Globus pallidus (tissue), 1 donor: ENCODE measurements around the gene POMGNT1.
"Not testable (repeated sequence)": the region's sequence is repeated elsewhere in the genome, so short reads cannot be mapped to it uniquely, and the experiment has no call there.

Source experiments
- DNase-seq: peaks from one replicate; pipeline ENCODE4 v3.0.0-alpha.2; 2015; ENCODE audit warnings: low spot score

POMGNT1 gene

GRCh38 chr1:46197964-46198811 is at the start of gene POMGNT1:
Gene POMGNT1 (minus strand): TSS chr1:46198434. CDS start chr1:46197821, 613 bp downstream.
- DNase-seq, result peak; percentile 75

GRCh38 chr1:46247436-46248121 is 49.3 kb upstream of the POMGNT1 start, which contains the start of gene RAD54L:
Gene RAD54L (plus strand): TSS chr1:46247763. CDS start chr1:46248406, 643 bp downstream.
- peak; percentile 98 for DNase-seq

GRCh38 chr1:46246548-46247435 is 48.6 kb upstream of the POMGNT1 start:
- DNase-seq, result no peak

- not testable (repeated sequence) for DNase-seq
Measured at GRCh38 chr1:46246136-46246535, 47.9 kb upstream of the POMGNT1 start.

GRCh38 chr1:46244656-46245371 is 46.6 kb upstream of the POMGNT1 start:
- no peak for DNase-seq

DNA sequence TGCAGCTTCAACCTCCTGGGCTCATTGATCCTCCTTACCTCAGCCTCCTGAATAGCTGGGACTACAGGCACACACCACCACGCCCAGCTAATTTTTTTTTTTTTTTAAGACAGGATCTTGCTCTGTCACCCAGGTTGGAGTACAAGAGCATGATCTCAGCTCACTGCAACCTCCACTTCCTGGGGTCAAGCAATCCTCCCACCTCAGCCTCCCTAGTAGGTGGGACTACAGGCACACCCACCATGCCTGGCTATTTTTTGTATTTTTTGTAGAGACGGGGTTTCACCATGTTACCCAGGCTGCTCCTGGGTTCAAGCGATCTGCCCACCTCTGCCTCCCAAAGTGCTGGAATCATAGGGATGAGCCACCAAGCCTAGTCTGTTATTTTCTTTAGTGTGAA is 45.6 kb upstream of the POMGNT1 start:
- not testable (repeated sequence) for DNase-seq

DNA sequence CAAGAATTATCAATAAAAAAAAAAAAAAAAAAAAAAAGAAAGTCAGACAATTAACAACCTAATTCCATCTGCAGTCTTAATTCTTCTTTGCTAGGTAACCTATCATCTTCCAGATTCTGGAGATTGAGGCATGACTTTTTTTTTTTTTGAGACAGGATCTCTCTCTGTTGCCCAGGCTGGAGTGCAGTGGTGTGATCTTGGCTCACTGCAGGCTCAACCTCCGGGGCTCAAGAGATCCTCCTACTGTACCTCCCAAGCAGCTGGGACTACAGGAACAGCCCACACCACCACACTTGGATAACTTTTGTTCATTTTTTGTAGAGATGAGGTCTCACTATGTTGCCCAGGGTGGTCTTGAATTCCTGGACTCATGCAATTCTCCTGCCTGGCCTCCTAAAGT is 44.7 kb upstream of the POMGNT1 start:
- DNase-seq, result no peak

- DNase-seq, result not testable (repeated sequence)
Measured at GRCh38 chr1:46241733-46242132, 43.5 kb upstream of the POMGNT1 start.

GRCh38 chr1:46238865-46239264 is 40.6 kb upstream of the POMGNT1 start:
- not testable (repeated sequence) for DNase-seq

GRCh38 chr1:46236882-46237281 is 38.6 kb upstream of the POMGNT1 start:
- DNase-seq, result no peak

DNA sequence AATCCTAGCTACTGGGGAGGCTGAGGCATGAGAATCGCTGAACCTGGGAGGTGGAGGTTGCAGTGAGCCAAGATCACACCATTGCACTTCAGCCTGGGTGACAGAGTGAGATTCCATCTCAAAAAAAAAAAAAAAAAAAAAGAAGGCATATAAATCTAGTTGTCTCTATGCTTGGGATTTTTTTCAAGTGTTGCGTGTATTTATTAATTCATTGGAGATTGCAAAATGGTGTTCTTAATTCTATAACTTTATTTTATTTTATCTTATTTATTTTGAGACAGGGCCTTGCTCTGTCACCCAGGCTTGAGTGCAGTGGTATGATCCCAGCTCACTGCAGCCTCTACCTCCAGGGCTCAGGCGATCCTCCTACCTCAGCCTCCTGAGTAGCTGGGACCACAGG is 33.0 kb upstream of the POMGNT1 start:
- not testable (repeated sequence) for DNase-seq

DNA sequence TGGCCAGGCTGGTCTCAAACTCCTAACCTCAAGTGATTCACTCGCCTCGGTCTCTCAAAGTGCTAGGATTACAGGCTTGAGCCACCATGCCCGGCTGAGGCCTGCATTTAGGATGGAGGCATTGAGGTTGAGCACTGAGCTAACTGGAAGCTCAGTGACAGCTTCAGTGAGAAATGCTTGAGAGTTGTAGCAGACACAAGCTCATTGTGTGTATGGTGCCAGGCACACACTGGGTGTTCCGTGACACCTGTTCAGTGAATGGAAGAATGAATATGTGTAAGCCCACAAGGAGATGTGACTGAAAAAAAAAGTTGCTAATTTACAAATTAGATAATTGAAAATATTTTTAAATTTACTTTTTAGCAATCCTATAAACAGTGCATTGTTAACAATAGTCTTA is 26.7 kb upstream of the POMGNT1 start:
- peak; percentile 67 for DNase-seq

DNA sequence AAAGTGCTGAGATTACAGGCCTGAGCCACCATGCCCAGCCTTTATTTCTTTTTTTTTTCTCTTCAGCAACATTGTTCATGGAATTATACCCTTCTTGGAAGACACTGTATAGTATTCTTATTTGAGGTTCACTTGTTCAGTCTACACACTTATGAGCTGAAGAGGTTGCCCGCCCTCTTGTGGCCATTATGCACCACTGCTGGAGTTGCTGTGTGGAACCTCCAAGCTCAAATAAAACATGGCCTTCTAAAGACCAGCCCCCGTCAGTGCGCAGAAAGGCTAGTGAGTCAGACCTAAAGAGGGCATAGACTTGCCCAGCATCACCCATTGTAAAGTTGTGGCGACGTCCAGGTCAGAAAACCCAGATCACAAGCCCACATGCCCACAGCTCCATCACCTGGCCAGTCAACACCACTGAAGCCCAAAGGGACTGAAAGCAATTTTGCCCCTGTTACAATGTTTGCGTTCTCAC is 25.3 kb upstream of the POMGNT1 start:
- peak; percentile 91 for DNase-seq

GRCh38 chr1:46223055-46223454 is 24.8 kb upstream of the POMGNT1 start:
- DNase-seq, result not testable (repeated sequence)

DNA sequence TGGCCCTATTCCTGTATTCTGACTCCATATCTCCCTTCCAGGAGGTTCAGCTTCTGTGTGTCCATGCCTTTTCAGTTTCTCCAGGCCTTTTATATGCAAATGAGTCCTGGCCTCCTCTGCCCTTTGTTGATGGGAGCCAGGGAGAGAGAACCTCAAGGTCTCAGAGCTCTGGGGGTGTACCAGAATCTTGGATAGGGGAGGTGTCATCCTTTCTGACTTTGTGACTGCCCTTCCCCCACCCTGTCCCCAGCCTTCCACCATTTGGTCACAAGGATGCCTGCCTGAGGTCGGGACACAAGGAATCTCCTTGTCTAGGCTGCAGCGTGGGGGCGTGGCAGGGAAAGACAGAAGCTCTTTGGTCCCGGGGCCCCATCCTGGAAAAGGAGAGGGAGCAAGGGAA is 23.5 kb upstream of the POMGNT1 start:
- DNase-seq, result peak; percentile 95

GRCh38 chr1:46220808-46221207 is 22.6 kb upstream of the POMGNT1 start:
- no peak for DNase-seq

DNA sequence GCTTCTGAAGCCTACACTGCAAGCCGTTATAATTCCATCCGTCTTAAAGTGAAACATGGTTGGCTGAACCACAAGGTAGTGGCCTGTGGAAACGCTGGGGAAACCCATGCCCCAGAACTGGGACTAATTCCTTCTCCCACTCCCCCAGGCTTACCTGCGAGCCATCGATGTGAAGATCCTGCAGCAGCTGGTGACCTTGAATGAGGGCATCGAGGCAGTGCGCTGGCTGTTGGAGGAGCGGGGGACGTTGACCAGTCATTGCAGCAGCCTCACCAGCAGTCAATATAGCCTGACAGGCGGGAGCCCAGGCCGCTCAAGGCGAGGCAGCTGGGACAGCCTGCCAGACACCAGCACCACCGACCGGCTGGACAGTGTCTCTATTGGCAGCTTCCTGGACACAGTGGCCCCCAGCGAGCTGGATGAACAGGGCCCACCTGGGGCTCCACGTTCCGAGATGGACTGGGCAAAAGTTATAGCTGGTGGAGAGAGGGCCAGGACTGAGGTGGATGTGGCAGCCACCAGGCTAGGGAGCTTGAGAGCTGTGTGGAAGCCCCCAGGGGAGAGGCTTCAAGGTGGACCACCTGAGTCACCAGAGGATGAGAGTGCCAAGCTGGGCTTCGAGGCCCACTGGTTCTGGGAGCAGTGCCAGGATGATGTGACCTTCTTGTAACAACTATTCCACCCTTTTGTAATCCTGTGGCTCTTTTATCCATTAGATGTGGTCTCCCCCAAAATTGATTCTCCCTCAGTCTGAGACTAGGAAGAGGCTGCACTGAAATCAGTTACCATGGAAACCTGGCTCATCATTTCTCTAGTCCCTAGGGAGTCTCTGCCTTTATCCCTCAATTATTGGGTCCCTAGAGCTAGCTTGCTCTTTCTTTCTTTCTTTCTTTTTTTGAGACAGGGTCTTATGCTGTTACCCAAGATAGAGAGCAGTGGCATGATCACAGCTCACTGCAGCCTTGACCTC is 21.6 kb upstream of the POMGNT1 start:
- no peak for DNase-seq

- no peak for DNase-seq
Measured at GRCh38 chr1:46218443-46218842, 20.2 kb upstream of the POMGNT1 start.

- DNase-seq, result no peak
Measured at GRCh38 chr1:46215504-46215903, 17.3 kb upstream of the POMGNT1 start.

DNA sequence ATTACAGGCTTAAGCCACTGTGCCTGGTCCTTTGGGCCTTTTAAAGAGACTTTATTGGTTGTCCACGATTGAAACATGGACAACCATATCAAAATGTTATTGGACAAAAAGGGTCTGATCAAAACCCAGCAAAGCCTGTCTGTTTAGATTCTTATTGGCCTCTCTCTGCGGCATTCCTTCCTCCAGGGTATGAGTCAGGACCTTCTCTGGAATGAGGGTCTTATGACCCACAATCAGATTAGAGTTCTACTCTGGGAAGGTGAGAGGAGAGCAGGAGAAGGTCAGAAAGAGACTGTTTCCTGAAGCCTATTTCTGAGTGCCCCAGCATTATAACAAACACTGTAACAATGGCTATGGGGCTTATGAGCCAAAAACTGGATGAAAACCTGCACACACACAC is 12.8 kb upstream of the POMGNT1 start:
- no peak for DNase-seq
